GM23248 (cell line): ENCODE measurements around the gene GLIPR2. TPM values are rescaled to one million over a fixed set of nuclear protein-coding genes. Genes with fewer than 3 reads are reported as not detected.
"Not testable (repeated sequence)": the region's sequence is repeated elsewhere in the genome, so short reads cannot be mapped to it uniquely, and the experiment has no call there.

Experiments
- DNase-seq: peaks from one replicate; pipeline ENCODE4 v3.0.0-alpha.2; 2015
- H2AFZ ChIP-seq: fragments of 200-600 bp; sonication (generic); 2 replicates; pipeline ENCODE4 v1.6.1; 2016; ENCODE audit warnings: antibody characterized with exemption
- H3F3A ChIP-seq: fragments of 200-600 bp; sonication (generic); 2 replicates; pipeline ENCODE4 v1.6.1; 2016; ENCODE audit warnings: mild to moderate bottlenecking, antibody characterized with exemption, mixed run types; ENCODE audit not compliant: insufficient read depth
- H3K27ac ChIP-seq: fragments of 200-600 bp; sonication (generic); 2 replicates; pipeline ENCODE4 v1.5.1; 2016; ENCODE audit warnings: mild to moderate bottlenecking
- H3K27me3 ChIP-seq: fragments of 200-600 bp; sonication (generic); replicated peaks from 2 replicates; pipeline ENCODE4 v1.6.1; 2016; ENCODE audit warnings: mild to moderate bottlenecking; ENCODE audit not compliant: insufficient read depth
- H3K36me3 ChIP-seq: fragments of 200-600 bp; sonication (generic); 2 replicates; pipeline ENCODE4 v1.6.1; 2016; ENCODE audit warnings: low read depth, mild to moderate bottlenecking
- H3K4me1 ChIP-seq: fragments of 200-600 bp; sonication (generic); 2 replicates; pipeline ENCODE4 v1.6.1; 2016; ENCODE audit warnings: mild to moderate bottlenecking; ENCODE audit not compliant: insufficient read depth
- H3K4me2 ChIP-seq: fragments of 200-600 bp; sonication (generic); one replicate; pipeline ENCODE4 v1.6.1; 2016; ENCODE audit warnings: mild to moderate bottlenecking; ENCODE audit not compliant: unreplicated experiment
- H3K4me3 ChIP-seq: fragments of 200-600 bp; sonication (generic); 2 replicates; pipeline ENCODE4 v1.5.1; 2016; ENCODE audit warnings: mild to moderate bottlenecking
- H3K79me2 ChIP-seq: fragments of 200-600 bp; sonication (generic); 2 replicates; pipeline ENCODE4 v1.6.1; 2016; ENCODE audit warnings: mild to moderate bottlenecking; ENCODE audit not compliant: insufficient read depth
- H3K9ac ChIP-seq: fragments of 200-600 bp; sonication (generic); 2 replicates; pipeline ENCODE4 v1.6.1; 2016; ENCODE audit warnings: mild to moderate bottlenecking
- H3K9me2 ChIP-seq: fragments of 200-600 bp; sonication (generic); 2 replicates; pipeline ENCODE4 v1.6.1; 2016; ENCODE audit warnings: mixed run types, mild to moderate bottlenecking, moderate library complexity; ENCODE audit not compliant: insufficient read depth
- H3K9me3 ChIP-seq: fragments of 200-600 bp; sonication (generic); one replicate; pipeline ENCODE4 v1.6.1; 2017; ENCODE audit warnings: low read depth
- H4K20me1 ChIP-seq: fragments of 200-600 bp; sonication (generic); 2 replicates; pipeline ENCODE4 v1.6.0; 2016; ENCODE audit not compliant: insufficient read depth
- EZH2 ChIP-seq: fragments of 200-600 bp; sonication (generic); IDR thresholded peaks from 2 replicates; pipeline ENCODE4 v1.6.1; 2018; ENCODE audit warnings: antibody characterized with exemption, mild to moderate bottlenecking; ENCODE audit not compliant: insufficient read depth, poor library complexity, severe bottlenecking
- EZH2phosphoT487 ChIP-seq: fragments of 200-600 bp; sonication (generic); IDR thresholded peaks from 2 replicates; pipeline ENCODE4 v1.6.1; 2018; ENCODE audit warnings: antibody characterized with exemption, moderate library complexity, mild to moderate bottlenecking, low read depth; ENCODE audit not compliant: insufficient read depth
- WGBS, 2 experiments: methylation state at CpG; one replicate each; pipeline ENCODE4 v1.1.6; 2015 to 2017; ENCODE audit warnings: low lambda C conversion rate in 2 of 2, low coverage in 1 of 2; ENCODE audit errors: missing lambda C conversion rate in 2 of 2; 5-methylcytosine and 5-hydroxymethylcytosine counted together
- in situ Hi-C: fragments of 300-500 bp; cut with MboI; formaldehyde crosslinking; loops from 2 replicates; pipeline ENCODE4 v1.15.0; 2020
- polyA plus RNA-seq: library from polyadenylated mRNA; unstranded; fragments of >200 nt; fragmentation: Nextera tagmentation; extraction: Ambion mirVana; gene quantifications from 2 replicates; pipeline ENCODE4 v1.2.1, GENCODE V29; 2016
- total RNA-seq: library from RNA; depleted of rRNA; stranded (reverse); fragments of >200 nt; shearing (Covaris generic); gene quantifications from 2 replicates; pipeline ENCODE4 v1.2.3, GENCODE V29; 2014

GLIPR2 gene
- total and polyA plus RNA-seq, 2 experiments from 2014 or later = 27.5 to 47.5 TPM

DNA sequence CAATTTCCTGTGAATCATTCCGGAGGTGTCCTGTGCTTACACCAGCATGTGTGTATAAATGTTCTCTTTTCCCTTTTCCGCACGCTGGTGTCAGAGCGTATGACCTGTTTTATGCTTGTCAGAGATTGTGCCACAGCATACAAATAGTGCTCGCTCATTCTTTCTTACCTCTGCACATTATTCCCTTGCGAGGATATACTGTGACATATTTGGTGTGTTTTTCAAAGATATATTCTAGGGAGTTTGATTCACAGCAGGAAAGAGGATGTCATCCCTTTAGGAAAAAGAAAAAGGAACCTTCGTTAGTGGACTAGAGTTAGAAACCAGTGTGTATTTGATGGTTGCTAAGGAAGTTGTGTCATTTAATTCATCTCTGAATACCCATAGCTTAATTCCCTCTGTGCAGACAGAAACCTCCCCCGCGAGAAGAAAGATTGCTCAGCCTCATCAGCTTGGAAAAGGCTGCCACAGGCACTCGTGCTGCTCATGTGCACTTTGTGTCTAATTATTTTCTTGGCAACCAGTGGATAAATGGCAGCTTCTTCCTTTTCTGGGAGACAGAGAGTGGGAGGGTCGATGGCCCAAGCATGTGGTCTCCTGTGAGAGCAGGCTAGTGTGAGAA, 17.9 kb downstream of the GLIPR2 start:
- Histone ChIP-seq H2AFZ (peak overlapping the region; percentile 74), H3K9me3 (no peaks in the 10 kb centered on the region), H3K27ac (peak overlapping the region; percentile 94), H4K20me1 (no peaks in the 10 kb centered on the region), H3K4me1 (peaks cover 55% of the 10 kb centered on the region), H3K4me3 (peak overlapping the region; percentile 34), H3K4me2 (peak overlapping the region; percentile 33), H3F3A (peaks cover 48% of the 10 kb centered on the region), H3K36me3 (no peaks in the 10 kb centered on the region), H3K79me2 (no peaks in the 10 kb centered on the region), H3K9ac (peak overlapping the region; percentile 80), H3K27me3 (no peaks in the 10 kb centered on the region), H3K9me2 (no peaks in the 10 kb centered on the region)
- DNase-seq = peak; percentile 91
- TF ChIP-seq EZH2phosphoT487 (no peak), EZH2 (no peak)
- WGBS, 2 experiments = 4% methylated on average over 11 of the region's 11 CpGs
- in situ Hi-C loops = no loop called here

DNA sequence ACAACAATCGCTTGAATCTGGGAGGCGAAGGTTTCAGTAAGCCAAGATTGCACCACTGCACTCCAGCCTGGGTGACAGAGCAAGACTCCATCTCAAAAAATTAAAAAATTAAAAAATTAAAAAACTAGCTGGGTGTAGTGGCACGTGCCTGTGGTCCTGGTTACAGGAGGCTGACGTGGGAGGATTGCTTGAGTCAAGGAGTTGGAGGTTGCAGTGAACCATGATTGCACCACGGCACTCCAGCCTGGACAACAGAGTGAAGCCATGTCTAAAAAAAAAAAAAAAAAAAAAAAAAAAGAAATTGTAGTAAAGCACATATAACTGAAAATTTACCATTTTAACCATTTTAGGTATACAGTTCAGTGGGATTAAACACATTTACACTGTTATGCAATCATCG, 19.6 kb downstream of the GLIPR2 start:
- no peak for DNase-seq
- no peak overlapping the region for H3K4me3 ChIP-seq
- H3K27ac ChIP-seq = no peak overlapping the region
- no peak overlapping the region for H3K4me2 ChIP-seq
- no peaks in the 10 kb centered on the region for H4K20me1 ChIP-seq
- no peaks in the 10 kb centered on the region for H3K36me3 ChIP-seq
- in situ Hi-C loops = no loop called here
- H3K79me2 ChIP-seq = no peaks in the 10 kb centered on the region
- H3K9ac ChIP-seq = no peak overlapping the region
- no peaks in the 10 kb centered on the region for H3K9me3 ChIP-seq
- WGBS, 2 experiments = 97 to 99% methylated on average over 6 of the region's 6 CpGs
- no peaks in the 10 kb centered on the region for H3K27me3 ChIP-seq
- no peak for TF ChIP-seq EZH2
- no peak for TF ChIP-seq EZH2phosphoT487
- H3K9me2 ChIP-seq = no peaks in the 10 kb centered on the region
- H2AFZ ChIP-seq = no peak overlapping the region
- H3F3A ChIP-seq = peaks cover 49% of the 10 kb centered on the region
- H3K4me1 ChIP-seq = peaks cover 48% of the 10 kb centered on the region

DNA sequence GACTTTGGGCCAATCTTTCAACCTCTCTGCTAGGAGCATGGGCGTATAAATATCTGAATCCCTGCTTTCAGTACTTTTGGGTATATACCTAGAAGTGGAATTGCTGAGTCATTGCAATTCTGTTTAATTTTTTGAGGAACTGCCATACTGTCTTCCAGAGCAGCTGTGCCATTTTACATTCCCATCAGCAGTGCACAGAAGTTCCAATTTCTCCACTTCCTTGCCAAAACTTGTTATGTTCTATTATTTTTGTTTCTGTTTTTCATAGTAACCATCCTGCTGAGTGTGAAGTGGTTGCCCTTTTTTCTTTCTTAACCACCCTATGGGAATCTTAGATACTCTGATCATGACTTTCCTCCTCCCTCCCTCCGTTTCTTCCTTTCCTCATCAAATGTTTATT, 21.6 kb downstream of the GLIPR2 start:
- no peaks in the 10 kb centered on the region for H3K36me3 ChIP-seq
- peaks cover 53% of the 10 kb centered on the region for H3F3A ChIP-seq
- H3K27ac ChIP-seq = peak overlapping the region; percentile 35; the same call in 1 of the 2 replicates
- peaks cover 52% of the 10 kb centered on the region for H3K4me1 ChIP-seq
- no peak overlapping the region for H3K9ac ChIP-seq
- H2AFZ ChIP-seq = no peak overlapping the region
- H3K27me3 ChIP-seq = no peaks in the 10 kb centered on the region
- 56 to 64% methylated on average over 2 of the region's 2 CpGs for WGBS, 2 experiments
- no peak overlapping the region for H3K4me2 ChIP-seq
- no peak overlapping the region for H3K4me3 ChIP-seq
- H3K9me2 ChIP-seq = no peaks in the 10 kb centered on the region
- H4K20me1 ChIP-seq = no peaks in the 10 kb centered on the region
- H3K79me2 ChIP-seq = no peaks in the 10 kb centered on the region
- H3K9me3 ChIP-seq = no peaks in the 10 kb centered on the region
- TF ChIP-seq EZH2phosphoT487 (no peak), EZH2 (no peak)
- in situ Hi-C loops = no loop called here
- DNase-seq = peak; percentile 25

DNA sequence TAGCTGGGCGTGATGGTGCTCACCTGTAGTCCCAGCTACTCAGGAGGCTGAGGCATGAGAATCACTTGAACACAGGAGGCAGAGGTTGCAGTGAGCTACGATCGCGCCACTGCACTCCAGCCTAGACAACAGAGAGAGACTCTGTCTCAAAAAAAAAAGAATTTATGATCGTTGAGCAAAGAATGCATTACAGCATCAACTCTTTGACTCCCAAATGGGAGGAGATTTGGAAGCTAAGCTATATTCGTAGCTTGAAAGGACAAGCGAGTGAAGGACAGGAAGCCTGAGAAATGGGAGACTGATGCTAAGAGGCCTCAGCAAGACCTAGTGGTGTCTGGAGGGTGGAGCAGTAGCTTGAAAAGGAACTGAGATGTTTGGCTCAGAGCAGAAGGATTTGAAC, 22.4 kb downstream of the GLIPR2 start:
- 39 to 43% methylated on average over 7 of the region's 7 CpGs for WGBS, 2 experiments
- peaks cover 59% of the 10 kb centered on the region for H3K4me1 ChIP-seq
- H3K9ac ChIP-seq = no peak overlapping the region
- no peaks in the 10 kb centered on the region for H3K79me2 ChIP-seq
- no peak for TF ChIP-seq EZH2phosphoT487
- TF ChIP-seq EZH2 = no peak
- peak overlapping the region; percentile 14; the same call in 1 of the 2 replicates for H2AFZ ChIP-seq
- H3K9me2 ChIP-seq = no peaks in the 10 kb centered on the region
- no peaks in the 10 kb centered on the region for H4K20me1 ChIP-seq
- peaks cover 55% of the 10 kb centered on the region for H3F3A ChIP-seq
- no peak overlapping the region for H3K4me3 ChIP-seq
- in situ Hi-C loops = no loop called here
- no peaks in the 10 kb centered on the region for H3K27me3 ChIP-seq
- H3K27ac ChIP-seq = peak overlapping the region; percentile 35
- no peaks in the 10 kb centered on the region for H3K9me3 ChIP-seq
- H3K4me2 ChIP-seq = no peak overlapping the region
- DNase-seq = peak; percentile 70
- no peaks in the 10 kb centered on the region for H3K36me3 ChIP-seq

DNA sequence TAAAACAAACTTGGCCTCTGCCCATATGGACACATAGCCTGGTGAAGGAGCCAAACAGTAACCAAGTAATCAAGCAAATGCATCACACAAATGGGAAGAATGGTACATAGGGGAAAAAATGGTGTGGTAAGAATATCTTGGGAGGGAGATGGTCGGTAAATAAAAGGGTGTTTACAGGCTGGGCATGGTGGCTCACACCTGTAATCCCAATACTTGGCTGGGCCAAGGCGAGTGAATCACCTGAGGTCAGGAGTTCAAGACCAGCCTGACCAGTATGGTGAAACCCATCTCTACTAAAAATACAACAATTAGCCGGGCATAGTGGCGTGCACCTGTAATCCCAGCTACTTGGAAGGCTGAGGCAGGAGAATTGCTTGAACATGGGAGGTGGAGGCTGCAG, 23.0 kb downstream of the GLIPR2 start:
- in situ Hi-C loops, H3K27me3 ChIP-seq: not testable (repeated sequence)
- peak overlapping the region; percentile 35; the same call in 1 of the 2 replicates for H3K27ac ChIP-seq

DNA sequence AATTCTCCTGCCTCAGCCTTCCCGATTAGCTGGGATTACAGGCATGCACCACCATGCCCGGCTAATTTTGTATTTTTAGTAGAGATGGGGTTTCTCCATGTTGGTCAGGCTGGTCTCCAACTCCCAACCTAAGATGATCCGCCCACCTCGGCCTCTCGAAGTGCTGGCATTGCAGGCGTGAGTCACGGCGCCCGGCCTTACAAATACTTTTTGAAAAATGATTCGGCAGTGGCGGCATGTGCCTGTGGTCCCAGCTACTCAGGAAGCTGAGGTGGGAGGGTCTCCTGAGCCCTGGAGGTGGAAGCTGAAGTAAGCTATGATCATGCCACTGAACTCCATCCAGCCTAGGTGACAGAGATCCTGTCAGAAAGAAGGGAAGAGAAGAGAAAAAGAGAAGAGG, 23.6 kb downstream of the GLIPR2 start:
- H3K27me3 ChIP-seq, H3K79me2 ChIP-seq, H3K4me2 ChIP-seq, H3K9me2 ChIP-seq, H3K9ac ChIP-seq, H3K27ac ChIP-seq, DNase-seq, H2AFZ ChIP-seq, H3K4me3 ChIP-seq, in situ Hi-C loops, H3K9me3 ChIP-seq, H3K36me3 ChIP-seq, H4K20me1 ChIP-seq: not testable (repeated sequence)
- WGBS, 2 experiments = 77 to 80% methylated on average over 11 of the region's 11 CpGs
- Histone ChIP-seq H3K4me1 (peaks cover 57% of the 10 kb centered on the region), H3F3A (peaks cover 54% of the 10 kb centered on the region)

More for the DNA sequence above, 23.0 kb downstream of the GLIPR2 start:
- H3K4me2 ChIP-seq, H3K4me3 ChIP-seq, H3K9me3 ChIP-seq, H3K79me2 ChIP-seq, H3K36me3 ChIP-seq, H3K9me2 ChIP-seq, H3K9ac ChIP-seq, H2AFZ ChIP-seq, H4K20me1 ChIP-seq: not testable (repeated sequence)
- Histone ChIP-seq H3F3A (peaks cover 55% of the 10 kb centered on the region), H3K4me1 (peaks cover 59% of the 10 kb centered on the region)
- 86 to 88% methylated on average over 4 of the region's 4 CpGs for WGBS, 2 experiments
- peak; percentile 24 for DNase-seq
